ENCODE results near the gene LMBR1. TPM values are rescaled to one million over a fixed set of nuclear protein-coding genes. Genes with fewer than 3 reads are reported as not detected.
"Not testable (repeated sequence)": the region's sequence is repeated elsewhere in the genome, so short reads cannot be mapped to it uniquely, and the experiment has no call there.

Gene LMBR1
- total RNA-seq, 3 donors from 2014 or later: 31.8 to 37.4 (median 36.2) TPM

DNA sequence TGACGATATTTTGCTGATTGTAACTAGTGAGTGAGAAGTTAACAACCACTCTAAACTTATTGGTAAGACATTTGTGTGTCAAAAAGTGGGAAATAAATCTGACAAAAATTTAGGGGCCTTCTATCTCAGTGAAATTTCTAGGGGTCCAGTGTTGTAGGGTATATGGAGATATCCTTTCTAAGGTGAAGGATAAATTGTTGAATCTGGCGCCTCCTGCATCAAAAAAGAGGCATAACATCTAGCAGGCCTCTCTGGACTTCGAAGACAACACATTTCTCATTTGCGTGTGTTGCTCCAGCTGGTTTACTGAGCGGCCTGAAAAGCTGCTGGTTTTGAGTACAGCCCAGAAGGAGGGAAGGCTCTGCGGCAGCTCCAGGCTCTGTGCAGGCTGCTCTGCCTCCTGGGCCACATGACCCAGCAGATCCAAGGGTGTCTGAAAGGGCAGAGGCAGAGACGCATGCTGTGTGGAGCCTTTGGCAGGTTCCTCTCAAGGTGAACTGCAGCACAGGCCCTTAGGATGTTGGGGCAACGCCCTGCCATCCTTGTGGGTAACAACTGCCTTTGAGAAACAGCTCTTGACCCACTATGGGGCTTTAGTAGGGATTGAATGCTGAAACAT, 72.4 kb downstream of the LMBR1 start:
- ATAC-seq (no peak), DNase-seq (no peak)
- Mint-ChIP-seq H3K36me3 (ENCODE audit: insufficient read depth) (peaks cover 16% of the 10 kb centered on the region), H3K4me1 (ENCODE audit: low read depth) (no peaks in the 10 kb centered on the region), H3K9me3 (no peaks in the 10 kb centered on the region), H3K4me3 (no peak overlapping the region), H3K27me3 (ENCODE audit: low read depth) (no peaks in the 10 kb centered on the region)

GRCh38 chr7:156819733-156820295, 73.2 kb downstream of the LMBR1 start:
- Mint-ChIP-seq H3K4me3 (no peak overlapping the region), H3K27me3 (ENCODE audit: low read depth) (no peaks in the 10 kb centered on the region), H3K9me3 (no peaks in the 10 kb centered on the region), H3K36me3 (ENCODE audit: insufficient read depth) (peaks cover 14% of the 10 kb centered on the region), H3K4me1 (ENCODE audit: low read depth) (no peaks in the 10 kb centered on the region)
- ATAC-seq: no peak
- DNase-seq: no peak

DNA sequence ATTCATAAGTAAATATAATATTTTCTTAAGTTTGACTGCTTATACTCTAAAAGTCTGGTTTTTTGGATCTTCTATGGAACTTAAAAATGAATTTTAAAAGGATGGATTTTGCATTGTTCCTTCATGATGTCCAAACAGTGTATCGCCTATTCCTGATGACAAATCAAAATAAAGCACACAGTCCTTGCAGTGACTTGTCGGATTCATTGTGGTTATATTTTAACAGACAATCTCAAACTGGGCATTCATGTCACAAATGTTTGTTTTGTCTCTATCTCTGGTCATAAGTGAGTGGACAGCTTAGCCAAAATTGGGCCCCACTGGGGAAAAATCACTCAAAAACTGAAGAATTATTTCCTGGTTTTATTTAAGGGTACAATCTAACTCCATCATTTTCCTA, 74.8 kb downstream of the LMBR1 start:
- H3K27me3 Mint-ChIP-seq (ENCODE audit: low read depth): no peaks in the 10 kb centered on the region
- H3K4me3 Mint-ChIP-seq: no peak overlapping the region
- DNase-seq (no peak), ATAC-seq (no peak)
- H3K36me3 Mint-ChIP-seq (ENCODE audit: insufficient read depth): peaks cover 18% of the 10 kb centered on the region
- no peaks in the 10 kb centered on the region for H3K4me1 Mint-ChIP-seq (ENCODE audit: low read depth)
- H3K9me3 Mint-ChIP-seq: no peaks in the 10 kb centered on the region

DNA sequence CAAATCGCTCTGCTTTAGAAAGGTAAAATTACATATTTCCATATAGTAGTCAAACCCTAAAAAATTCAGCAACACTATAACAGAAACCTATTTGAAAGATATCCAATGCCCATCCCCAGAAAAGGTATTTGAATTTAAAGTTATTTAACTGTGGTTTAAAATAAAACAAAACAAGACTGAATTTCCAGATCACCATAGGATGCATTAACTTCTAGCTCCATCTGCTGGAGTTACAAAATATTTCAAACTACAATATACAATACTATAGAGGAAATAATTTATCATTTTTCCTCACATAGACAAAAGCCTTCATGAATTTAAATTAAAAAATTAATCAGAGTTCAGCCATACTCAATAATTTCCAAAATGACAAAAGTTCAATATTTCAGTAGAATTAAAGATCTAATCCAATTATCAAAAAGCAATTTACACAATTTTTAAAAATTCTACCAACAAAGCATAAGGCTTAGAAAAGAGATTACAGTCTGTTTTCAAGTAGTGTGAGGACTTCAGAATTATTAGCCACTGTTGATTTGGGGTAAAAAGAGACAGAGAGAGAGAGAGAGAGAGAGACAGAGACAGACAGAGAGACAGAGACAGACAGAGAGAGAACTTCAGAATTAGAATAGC, 75.9 kb downstream of the LMBR1 start:
- Mint-ChIP-seq H3K9me3 (no peaks in the 10 kb centered on the region), H3K27me3 (ENCODE audit: low read depth) (no peaks in the 10 kb centered on the region), H3K4me3 (no peak overlapping the region), H3K36me3 (ENCODE audit: insufficient read depth) (peaks cover 25% of the 10 kb centered on the region), H3K4me1 (ENCODE audit: low read depth) (no peaks in the 10 kb centered on the region)
- DNase-seq: no peak
- ATAC-seq: no peak

- ATAC-seq: no peak
- no peaks in the 10 kb centered on the region for H3K27me3 Mint-ChIP-seq (ENCODE audit: low read depth)
- DNase-seq: no peak
- H3K36me3 Mint-ChIP-seq (ENCODE audit: insufficient read depth): peaks cover 19% of the 10 kb centered on the region
- H3K9me3 Mint-ChIP-seq: no peaks in the 10 kb centered on the region
- no peaks in the 10 kb centered on the region for H3K4me1 Mint-ChIP-seq (ENCODE audit: low read depth)
- no peak overlapping the region for H3K4me3 Mint-ChIP-seq
These were observed 81.3 kb downstream of the LMBR1 start for GRCh38 chr7:156811706-156812105.

GRCh38 chr7:156803656-156804055, 89.3 kb downstream of the LMBR1 start:
- not testable (repeated sequence) for H3K4me1 Mint-ChIP-seq (ENCODE audit: low read depth); H3K9me3 Mint-ChIP-seq; H3K27me3 Mint-ChIP-seq (ENCODE audit: low read depth); DNase-seq; ATAC-seq; H3K4me3 Mint-ChIP-seq
- H3K36me3 Mint-ChIP-seq (ENCODE audit: insufficient read depth): peaks cover 22% of the 10 kb centered on the region

DNA sequence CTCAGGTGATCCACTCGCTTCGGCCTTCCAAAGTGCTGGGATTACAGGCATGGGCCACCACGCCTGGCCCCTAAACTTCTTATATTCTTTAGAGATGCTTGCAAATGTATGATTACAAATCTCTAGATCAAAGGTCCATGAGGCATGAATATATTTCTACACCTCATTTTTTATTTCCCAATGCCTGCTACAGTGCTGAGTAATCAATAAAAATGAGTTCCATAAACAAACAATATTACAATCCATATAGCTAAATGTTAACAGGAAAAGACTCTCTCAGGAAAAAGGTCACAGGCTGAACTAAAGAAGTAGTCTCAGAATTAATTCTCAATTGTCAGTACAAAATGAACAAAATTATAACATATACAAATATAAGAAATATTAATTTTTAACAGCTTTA, 90.8 kb downstream of the LMBR1 start:
- Mint-ChIP-seq H3K4me3 (no peak overlapping the region), H3K4me1 (ENCODE audit: low read depth) (no peaks in the 10 kb centered on the region), H3K36me3 (ENCODE audit: insufficient read depth) (peaks cover 19% of the 10 kb centered on the region), H3K27me3 (ENCODE audit: low read depth) (no peaks in the 10 kb centered on the region), H3K9me3 (no peaks in the 10 kb centered on the region)
- DNase-seq (no peak), ATAC-seq (no peak)

DNA sequence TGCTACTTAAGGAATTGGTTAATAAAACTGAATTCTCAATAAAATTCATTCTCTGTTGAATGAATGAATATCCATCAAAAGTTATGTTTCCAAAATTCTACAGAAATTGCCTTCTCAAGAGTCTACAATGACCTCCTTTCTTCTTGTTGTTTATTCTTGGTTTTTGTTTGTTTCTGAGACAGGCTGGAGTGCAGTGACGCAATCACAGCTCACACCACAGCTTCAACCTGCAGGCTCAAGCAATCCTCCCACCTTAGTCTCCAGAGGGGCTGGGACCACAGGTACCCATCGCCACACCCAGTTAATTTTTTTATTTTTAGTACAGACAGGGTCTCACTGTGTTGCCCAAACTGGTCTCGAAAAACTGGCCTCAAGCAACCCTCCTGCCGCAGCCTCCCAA, 97.6 kb downstream of the LMBR1 start:
- DNase-seq: no peak
- no peaks in the 10 kb centered on the region for H3K27me3 Mint-ChIP-seq (ENCODE audit: low read depth)
- no peak overlapping the region for H3K4me3 Mint-ChIP-seq
- no peaks in the 10 kb centered on the region for H3K9me3 Mint-ChIP-seq
- no peak for ATAC-seq
- peaks cover 26% of the 10 kb centered on the region for H3K36me3 Mint-ChIP-seq (ENCODE audit: insufficient read depth)
- H3K4me1 Mint-ChIP-seq (ENCODE audit: low read depth): no peaks in the 10 kb centered on the region

DNA sequence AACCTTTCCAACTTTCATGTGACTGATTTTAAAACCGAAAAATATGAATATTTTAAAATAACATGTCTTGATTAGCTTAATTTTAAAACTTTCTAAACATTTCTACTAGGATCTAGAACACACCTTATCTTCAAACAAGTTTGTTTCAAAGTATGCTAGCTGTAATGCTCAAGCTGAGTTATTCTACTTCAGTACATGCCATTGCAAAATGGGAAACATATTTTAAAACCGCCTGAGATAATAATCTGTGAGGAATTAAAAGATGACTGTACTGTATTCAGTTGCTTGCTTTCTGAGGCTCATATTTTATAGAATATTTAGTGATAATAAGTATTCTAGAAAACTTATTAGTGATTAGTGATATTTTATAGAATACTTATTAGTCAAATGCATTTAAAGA, 99.6 kb downstream of the LMBR1 start:
- ATAC-seq: no peak
- Mint-ChIP-seq H3K36me3 (ENCODE audit: insufficient read depth) (peaks cover 27% of the 10 kb centered on the region), H3K27me3 (ENCODE audit: low read depth) (no peaks in the 10 kb centered on the region), H3K4me3 (no peak overlapping the region), H3K9me3 (no peaks in the 10 kb centered on the region), H3K4me1 (ENCODE audit: low read depth) (no peaks in the 10 kb centered on the region)
- DNase-seq: no peak

DNA sequence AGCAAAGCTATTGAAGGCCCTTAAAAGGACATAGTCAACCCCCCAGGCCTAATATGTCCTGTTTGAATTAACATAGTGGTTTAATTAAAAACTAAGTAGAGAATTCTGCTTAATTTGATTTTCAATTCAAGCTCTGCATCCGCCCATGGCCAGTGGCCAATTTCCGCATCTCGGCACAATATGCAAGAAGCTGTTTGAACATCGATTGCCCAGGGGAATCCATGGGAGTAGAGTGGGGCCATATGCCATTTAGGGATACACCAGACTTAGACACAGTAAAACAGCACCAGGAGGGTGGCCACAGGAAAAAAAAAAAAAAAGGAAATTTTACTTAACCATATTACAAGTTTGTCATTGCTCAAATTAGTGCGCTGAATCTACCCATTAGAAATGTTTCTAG, 100.4 kb downstream of the LMBR1 start:
- no peaks in the 10 kb centered on the region for H3K4me1 Mint-ChIP-seq (ENCODE audit: low read depth)
- no peak for ATAC-seq
- no peaks in the 10 kb centered on the region for H3K27me3 Mint-ChIP-seq (ENCODE audit: low read depth)
- H3K4me3 Mint-ChIP-seq: no peak overlapping the region
- H3K9me3 Mint-ChIP-seq: no peaks in the 10 kb centered on the region
- H3K36me3 Mint-ChIP-seq (ENCODE audit: insufficient read depth): peaks cover 27% of the 10 kb centered on the region
- no peak for DNase-seq

- peaks cover 27% of the 10 kb centered on the region for H3K36me3 Mint-ChIP-seq (ENCODE audit: insufficient read depth)
- ATAC-seq (no peak), DNase-seq (no peak)
- H3K4me1 Mint-ChIP-seq (ENCODE audit: low read depth): no peaks in the 10 kb centered on the region
- H3K27me3 Mint-ChIP-seq (ENCODE audit: low read depth): no peaks in the 10 kb centered on the region
- no peaks in the 10 kb centered on the region for H3K9me3 Mint-ChIP-seq
- H3K4me3 Mint-ChIP-seq: no peak overlapping the region
These were observed 101.7 kb downstream of the LMBR1 start for GRCh38 chr7:156791241-156791640.

- DNase-seq: no peak
- no peak overlapping the region for H3K4me3 Mint-ChIP-seq
- no peaks in the 10 kb centered on the region for H3K27me3 Mint-ChIP-seq (ENCODE audit: low read depth)
- no peaks in the 10 kb centered on the region for H3K9me3 Mint-ChIP-seq
- no peak for ATAC-seq
- H3K4me1 Mint-ChIP-seq (ENCODE audit: low read depth): no peaks in the 10 kb centered on the region
- H3K36me3 Mint-ChIP-seq (ENCODE audit: insufficient read depth): peaks cover 21% of the 10 kb centered on the region
These were observed 102.7 kb downstream of the LMBR1 start for GRCh38 chr7:156790264-156790663.

- H3K36me3 Mint-ChIP-seq (ENCODE audit: insufficient read depth): peaks cover 23% of the 10 kb centered on the region
- no peaks in the 10 kb centered on the region for H3K9me3 Mint-ChIP-seq
- ATAC-seq: no peak
- no peaks in the 10 kb centered on the region for H3K27me3 Mint-ChIP-seq (ENCODE audit: low read depth)
- DNase-seq: no peak
- no peak overlapping the region for H3K4me3 Mint-ChIP-seq
- H3K4me1 Mint-ChIP-seq (ENCODE audit: low read depth): peaks cover 7% of the 10 kb centered on the region
These were observed 106.9 kb downstream of the LMBR1 start for GRCh38 chr7:156785998-156786543.

GRCh38 chr7:156783864-156784263, 109.1 kb downstream of the LMBR1 start:
- no peaks in the 10 kb centered on the region for H3K27me3 Mint-ChIP-seq (ENCODE audit: low read depth)
- H3K9me3 Mint-ChIP-seq: no peaks in the 10 kb centered on the region
- DNase-seq (no peak), ATAC-seq (no peak)
- peaks cover 20% of the 10 kb centered on the region for H3K36me3 Mint-ChIP-seq (ENCODE audit: insufficient read depth)
- no peak overlapping the region for H3K4me3 Mint-ChIP-seq
- peaks cover 12% of the 10 kb centered on the region for H3K4me1 Mint-ChIP-seq (ENCODE audit: low read depth)

DNA sequence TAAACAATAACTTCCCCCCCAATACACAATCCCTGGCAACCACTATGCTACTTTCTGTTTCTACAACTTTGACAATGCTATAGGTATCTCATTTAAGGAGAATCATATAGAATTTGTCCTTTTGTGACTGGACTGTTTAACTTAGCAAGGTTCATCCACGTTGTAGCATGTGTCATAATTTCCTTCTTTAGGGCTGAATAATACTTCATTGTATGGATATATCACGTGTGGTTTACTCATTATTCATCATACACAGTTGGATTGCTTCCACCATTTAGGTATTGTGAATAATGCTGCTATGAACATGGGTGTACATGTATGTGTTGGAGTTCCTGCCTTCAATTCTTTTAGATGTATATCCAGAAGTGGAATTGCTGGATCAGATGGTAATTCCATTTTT, 111.0 kb downstream of the LMBR1 start:
- no peaks in the 10 kb centered on the region for H3K9me3 Mint-ChIP-seq
- DNase-seq (no peak), ATAC-seq (no peak)
- no peak overlapping the region for H3K4me3 Mint-ChIP-seq
- peaks cover 28% of the 10 kb centered on the region for H3K36me3 Mint-ChIP-seq (ENCODE audit: insufficient read depth)
- H3K4me1 Mint-ChIP-seq (ENCODE audit: low read depth): peaks cover 27% of the 10 kb centered on the region
- H3K27me3 Mint-ChIP-seq (ENCODE audit: low read depth): no peaks in the 10 kb centered on the region

All from activated T-cell treated with anti-CD3 and anti-CD28 coated beads, Interleukin-2, amount 50 U/mL, for 4 hours (primary cell).